GM21360 (cell line): ENCODE data around the gene SLC5A5.
"Not testable (repeated sequence)": the region's sequence is repeated elsewhere in the genome, so short reads cannot be mapped to it uniquely, and the experiment has no call there.

Experiments
- ATAC-seq: cut with Tn5 transposase; IDR thresholded peaks from one replicate; pipeline ENCODE4 v1.9.1; 2021; ENCODE audit warnings: mild to moderate bottlenecking, moderate library complexity; ENCODE audit not compliant: unreplicated experiment

The SLC5A5 gene

GRCh38 chr19:17918151-17918550 lies 46.4 kb downstream of the SLC5A5 start:
- ATAC-seq = not testable (repeated sequence)

DNA sequence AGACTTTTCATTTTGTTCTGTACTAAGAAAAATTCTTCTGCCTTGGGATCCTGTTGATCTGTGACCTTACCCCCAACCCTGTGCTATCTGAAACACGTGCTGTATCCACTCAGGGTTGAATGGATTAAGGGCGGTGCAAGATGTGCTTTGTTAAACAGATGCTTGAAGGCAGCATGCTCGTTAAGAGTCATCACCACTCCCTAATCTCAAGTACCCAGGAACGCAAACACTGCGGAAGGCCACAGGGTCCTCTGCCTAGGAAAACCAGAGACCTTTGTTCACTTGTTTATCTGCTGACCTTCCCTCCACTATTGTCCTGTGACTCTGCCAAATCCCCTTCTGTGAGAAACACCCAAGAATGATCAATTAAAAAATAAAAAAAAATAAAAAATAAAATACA lies 47.4 kb downstream of the SLC5A5 start:
- not testable (repeated sequence) for ATAC-seq

- no peak for ATAC-seq
Observed at GRCh38 chr19:17920527-17920926, 48.8 kb downstream of the SLC5A5 start.

DNA sequence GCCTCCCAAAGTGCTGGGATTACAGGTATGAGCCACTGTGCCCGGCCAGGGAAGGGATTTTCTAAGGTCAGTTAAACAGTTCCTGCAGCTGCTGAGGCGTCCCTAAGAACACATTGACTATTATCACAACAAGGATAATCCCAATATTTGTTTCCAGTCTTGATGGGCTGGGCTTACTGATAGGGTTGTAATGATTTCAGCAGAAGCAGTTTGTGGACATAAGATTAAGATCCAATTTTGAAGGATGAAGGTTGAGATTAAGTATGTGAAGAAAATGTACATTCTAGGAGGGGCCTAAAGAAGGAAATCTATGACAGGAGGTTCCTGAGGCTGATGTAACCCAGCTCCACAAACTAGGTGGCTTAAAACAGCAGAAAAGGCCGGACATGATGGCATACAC lies 50.4 kb downstream of the SLC5A5 start:
- no peak for ATAC-seq

DNA sequence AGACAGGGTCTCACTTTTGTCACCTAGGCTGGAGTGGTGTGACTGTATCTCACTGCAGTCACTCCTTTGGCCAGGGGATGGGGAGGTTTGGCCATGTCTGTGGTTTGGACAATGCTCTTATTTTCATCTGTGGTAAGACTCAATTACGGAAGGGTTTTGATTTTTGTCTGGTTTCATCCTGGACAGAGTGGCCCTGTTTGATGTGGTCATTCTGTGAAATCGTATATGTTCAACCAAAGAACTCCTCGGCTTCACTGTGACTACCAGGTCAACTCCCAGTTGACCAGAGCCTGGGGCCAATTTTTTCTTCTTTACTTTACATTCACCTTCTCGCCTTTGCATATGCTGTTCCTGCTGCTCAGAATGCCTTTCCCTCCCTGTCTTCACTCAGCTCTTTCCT lies 54.3 kb downstream of the SLC5A5 start:
- no peak for ATAC-seq

- ATAC-seq = no peak
Observed at GRCh38 chr19:17929056-17929455, 57.3 kb downstream of the SLC5A5 start.

- ATAC-seq = no peak
Observed at GRCh38 chr19:17931532-17932191, 59.9 kb downstream of the SLC5A5 start.

DNA sequence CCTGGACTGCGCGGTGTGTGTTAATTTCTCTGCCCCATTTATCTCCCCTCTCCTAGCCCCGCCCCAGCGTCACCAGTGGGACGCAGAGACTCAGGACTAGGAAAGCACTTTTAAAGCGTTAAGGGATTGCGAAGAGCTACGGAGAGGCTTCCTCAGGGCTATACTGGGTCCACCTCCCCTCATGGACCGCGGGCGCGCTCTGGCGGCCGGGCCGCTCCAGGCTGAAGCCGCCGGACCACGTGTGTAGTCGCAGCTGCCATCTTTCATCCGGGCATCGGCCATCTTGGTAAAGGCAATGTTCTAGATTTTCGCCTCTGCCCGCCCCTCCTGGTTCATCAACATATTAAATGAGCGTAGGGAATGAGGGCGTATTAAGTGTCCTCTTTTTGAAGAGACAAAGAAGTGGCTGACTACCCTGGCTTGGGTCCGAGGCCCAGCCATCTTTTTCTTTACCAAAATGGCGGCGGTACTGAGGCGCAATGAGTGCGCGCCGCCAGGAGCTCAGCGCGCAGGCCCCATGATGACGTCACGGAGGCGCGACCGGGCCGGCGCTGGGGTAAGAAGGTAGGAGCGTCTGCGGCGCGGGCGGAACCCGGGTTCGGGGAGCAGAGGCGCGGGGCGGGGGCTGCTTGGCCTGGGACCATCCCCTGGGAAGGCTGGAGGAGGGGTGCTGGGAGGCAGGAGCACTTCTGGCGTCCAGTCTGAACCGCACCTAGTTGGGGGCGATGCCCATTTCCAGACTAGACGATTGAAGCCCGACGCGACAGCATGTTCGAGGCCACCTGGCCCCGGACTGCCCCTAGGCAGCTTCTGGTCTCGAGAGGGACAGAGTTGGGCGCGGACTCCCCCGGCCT lies 61.0 kb downstream of the SLC5A5 start, which contains the start of gene CCDC124:
TSS of gene CCDC124 (plus strand) at position 531 of the 854 bp plus-strand sequence. CDS start 3,406 bp downstream, outside the sequence.
- peak; percentile 75 for ATAC-seq

DNA sequence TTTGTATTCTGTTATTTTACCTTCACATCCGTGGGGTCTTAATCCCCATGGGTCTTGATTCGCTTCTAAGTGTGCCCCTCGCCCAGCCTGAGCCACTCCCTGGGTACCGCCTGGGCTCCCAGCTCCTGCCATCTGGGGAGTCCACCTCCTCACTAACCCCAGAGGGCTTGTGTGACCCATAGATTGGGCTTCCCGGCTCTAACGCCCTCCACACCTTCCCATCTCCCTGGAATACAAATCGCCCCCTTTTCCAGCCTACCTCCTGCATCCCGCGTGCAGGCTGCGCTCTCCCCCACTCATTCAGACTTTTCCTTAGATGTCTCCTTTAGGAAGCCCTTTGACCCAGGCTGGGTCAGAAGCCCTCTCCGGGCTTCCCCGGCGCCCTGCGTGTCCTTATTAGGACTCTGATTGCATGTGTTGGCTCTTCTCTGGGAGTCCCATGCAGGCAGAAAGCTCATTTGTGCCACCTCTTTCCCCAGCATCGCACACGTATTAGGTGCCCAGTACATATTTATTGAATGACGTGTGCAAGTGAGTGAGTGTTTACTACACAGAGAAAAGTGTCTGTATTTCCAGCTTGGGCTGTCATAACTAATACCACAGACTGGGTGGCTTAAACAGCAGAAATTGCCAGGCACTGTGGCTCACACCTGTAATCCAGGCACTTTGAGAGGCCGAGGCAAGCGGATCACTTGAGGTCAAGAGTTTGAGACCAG lies 61.8 kb downstream of the SLC5A5 start:
- ATAC-seq = no peak

DNA sequence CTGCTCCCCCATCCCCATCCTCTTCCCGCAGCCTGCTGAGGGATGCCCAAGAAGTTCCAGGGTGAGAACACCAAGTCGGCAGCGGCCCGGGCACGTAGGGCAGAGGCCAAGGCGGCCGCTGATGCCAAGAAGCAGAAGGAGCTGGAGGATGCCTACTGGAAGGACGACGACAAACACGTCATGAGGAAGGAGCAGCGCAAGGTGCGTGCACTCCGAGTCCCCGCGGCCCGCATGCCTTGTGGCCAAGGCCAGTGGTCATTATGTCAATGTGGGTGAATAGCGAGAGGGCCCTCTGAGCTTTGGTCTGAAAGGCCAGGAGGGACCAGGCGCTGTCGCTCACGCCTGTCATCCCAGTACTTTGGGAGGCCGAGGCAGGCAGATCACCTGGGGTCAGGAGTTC lies 64.6 kb downstream of the SLC5A5 start:
- ATAC-seq = no peak

DNA sequence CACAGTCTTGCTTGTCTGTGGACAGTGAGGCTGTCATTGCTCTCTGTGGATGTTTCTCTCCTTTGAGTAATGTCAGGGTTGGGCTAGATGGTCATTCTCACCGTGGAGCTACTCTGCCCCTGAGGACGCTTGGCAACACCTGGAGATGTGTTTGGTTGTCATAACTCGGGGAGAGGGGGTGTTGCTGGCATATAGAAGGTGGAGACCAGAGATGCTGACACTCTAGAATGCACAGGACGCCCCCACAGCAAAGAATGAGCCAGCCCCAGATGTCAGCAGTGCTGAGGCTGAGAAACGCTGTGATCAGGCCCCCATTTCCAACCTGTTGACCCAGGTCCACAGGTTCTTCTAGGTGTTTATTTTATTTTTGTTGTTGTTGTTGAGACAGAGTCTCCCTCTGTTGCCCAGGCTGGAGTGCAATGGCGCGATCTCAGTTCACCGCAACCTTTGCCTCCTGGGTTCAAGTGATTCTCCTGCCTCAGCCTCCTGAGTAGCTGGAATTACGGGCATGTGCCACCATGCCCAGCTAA lies 65.7 kb downstream of the SLC5A5 start:
- ATAC-seq = no peak

DNA sequence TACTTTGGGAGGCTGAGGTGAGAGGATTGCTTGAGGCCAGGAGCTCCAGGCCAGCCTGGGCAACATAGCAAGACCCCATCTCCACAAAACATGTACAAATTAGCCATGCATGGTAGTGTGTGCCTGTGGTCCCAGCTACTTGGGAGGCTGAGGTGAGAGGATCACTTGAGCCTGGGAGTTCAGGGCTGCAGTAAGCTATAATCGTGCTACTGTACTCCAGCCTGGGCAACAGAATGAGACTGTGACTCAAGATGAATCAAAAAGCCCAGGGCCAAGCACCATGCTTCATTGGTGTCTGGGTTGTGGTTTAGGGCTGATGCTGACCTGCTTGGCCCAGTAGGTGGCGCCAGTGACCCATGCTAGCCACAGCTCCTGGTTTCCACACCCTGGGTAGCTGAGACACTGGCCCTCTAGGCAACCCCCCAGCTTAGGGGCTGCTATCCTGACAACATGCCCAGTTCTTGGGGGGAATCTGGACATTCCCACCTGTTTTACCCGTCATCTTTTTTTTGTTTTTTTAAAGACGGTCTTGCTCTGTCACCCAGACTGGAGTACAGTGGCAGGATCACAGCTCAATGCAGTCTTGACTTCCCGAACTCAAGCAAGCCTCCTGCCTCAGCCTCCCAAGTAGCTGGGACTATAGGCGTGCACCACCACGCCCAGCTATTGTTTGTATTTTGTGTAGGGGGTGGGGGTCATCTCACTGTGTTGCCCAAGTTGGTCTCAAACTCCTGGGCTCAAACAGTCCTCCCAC lies 66.5 kb downstream of the SLC5A5 start:
- ATAC-seq = no peak

DNA sequence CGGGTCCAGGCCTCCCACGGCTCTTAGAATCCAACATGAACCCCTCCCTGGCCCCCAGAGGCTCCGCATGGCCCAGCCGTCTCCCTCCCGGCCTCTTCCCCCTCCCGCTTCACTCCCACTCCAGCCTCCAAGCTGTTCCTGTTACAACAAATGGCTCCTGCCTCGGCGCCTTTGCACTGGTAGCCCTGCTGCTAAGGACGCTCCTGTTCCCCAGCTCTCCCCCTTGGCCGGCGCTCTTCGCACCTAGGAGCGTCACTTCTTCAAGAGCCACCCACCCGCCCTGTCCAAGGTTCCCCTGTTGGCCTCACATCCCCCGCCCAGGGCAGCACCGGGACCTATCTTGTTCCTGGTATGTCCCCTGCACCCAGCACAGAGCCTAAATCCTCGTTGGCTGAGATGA lies 70.4 kb downstream of the SLC5A5 start:
- ATAC-seq = no peak

DNA sequence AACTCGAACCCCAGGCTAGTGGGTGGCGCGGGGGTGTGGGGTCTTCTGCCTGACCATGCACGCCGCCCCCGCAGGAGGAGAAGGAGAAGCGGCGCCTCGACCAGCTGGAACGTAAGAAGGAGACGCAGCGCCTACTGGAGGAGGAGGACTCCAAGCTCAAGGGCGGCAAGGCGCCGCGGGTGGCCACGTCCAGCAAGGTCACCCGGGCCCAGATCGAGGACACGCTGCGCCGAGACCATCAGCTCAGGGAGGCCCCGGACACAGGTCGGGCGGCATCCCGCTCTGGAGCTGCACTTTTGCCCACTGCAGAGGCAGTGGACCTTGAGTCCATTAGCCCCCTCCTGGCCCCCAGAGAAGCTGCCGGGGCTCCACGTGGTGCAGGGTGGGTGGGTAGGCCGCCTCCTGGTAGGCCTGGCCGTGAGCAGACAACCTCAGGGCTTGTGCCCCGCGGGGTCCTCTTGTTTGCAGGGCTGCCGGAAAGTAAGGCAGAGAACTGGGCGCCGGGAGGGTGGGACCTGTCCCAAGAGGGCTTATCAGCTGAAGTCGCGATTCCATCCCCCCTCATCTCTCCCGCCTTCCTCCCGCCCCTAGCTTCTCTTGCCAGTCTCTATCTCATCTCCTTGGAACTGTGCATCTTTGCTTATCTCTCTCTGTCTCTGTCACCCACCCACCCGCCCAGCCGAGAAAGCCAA lies 71.0 kb downstream of the SLC5A5 start:
- ATAC-seq = no peak

- no peak for ATAC-seq
Observed at GRCh38 chr19:17943274-17944221, 71.8 kb downstream of the SLC5A5 start.

DNA sequence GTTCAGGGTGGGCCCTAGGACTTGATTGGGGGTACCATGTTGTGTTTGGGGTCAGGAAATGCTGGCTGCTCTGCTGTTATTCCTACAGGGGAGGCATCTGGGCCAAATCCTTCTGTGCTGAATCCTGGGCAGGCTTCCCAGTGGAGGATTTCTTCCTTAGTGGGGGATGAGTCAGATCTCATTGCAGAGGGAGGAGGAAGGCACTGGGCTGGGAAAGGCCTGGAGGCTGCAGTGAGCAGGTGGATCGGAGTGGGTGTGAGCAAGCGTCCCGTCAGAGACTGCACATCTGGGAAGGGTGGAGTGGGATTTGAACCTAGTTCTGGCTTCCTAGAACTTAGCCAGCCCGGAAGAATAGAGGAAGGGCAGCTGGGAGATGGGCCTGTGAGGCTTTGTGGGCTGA lies 72.6 kb downstream of the SLC5A5 start:
- ATAC-seq = no peak
